Measurements from ENCODE around the gene CYTH2. TPM values are rescaled to one million over a fixed set of nuclear protein-coding genes. Genes with fewer than 3 reads are reported as not detected.
A peak's percentile ranks its signal among the peaks of the same experiment; 100 is the strongest.
"Not testable (repeated sequence)": the region's sequence is repeated elsewhere in the genome, so short reads cannot be mapped to it uniquely, and the experiment has no call there.

Gene CYTH2
- total RNA-seq, 1 donor from 2014 or later: 46.4 TPM

DNA sequence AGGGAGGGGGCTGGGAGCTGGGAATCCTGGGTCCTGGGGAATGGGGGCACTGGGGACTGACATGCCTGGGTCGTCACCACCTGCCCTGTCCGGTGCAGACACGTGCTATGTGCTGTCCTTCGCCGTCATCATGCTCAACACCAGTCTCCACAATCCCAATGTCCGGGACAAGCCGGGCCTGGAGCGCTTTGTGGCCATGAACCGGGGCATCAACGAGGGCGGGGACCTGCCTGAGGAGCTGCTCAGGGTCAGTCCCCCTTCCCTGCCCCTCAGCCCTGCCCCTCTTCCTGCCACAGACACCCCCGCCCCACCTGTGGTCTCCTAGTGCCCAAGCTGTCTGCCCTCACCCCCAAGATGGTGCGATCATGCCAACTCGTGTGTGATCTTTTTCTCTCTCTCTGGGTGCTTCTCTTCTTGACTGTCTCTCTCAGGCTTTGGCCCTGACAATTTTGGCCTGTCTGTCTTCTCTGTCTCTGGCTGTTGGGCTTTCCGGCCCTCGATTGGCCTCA, 5.0 kb downstream of the CYTH2 start:
- DNase-seq (ENCODE audit: low spot score): no peak
- intact Hi-C loops (cut with DNase I): no loop called here

DNA sequence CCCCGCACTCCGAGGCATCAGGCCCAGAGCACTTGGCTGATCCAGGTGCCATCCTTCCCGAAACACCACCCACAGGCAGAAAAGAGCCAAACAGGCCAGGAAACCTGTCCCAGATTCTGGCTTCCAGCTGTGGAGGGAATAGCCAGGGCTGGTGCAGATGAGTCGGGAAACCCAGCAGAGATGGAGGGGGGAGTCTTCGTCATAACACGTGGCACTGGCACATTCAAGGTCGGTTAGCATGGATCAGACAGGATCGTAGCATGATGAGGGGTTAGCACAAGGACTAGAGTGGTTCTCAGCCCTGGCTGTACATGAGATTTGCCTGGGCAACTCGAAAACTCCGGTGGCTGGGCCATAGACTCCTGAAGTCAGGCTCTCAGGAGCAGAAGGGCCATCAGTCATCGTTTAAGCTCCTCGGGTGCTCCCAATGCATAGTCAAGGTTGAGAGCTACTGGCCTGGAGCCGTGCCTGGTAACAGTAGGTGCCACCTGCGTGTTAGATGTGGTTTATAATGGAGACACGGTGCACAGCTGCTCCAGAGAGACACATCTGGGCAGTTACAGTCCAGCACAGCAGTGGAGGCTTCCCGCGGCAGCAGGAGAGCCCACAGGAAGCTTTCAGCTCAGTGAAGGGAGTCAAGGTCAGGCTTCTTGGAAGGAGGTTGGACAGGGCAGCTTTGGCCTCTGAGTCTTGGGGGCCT, 6.3 kb downstream of the CYTH2 start:
- intact Hi-C loops (cut with DNase I): no loop called here
- no peak for DNase-seq (ENCODE audit: low spot score)

- intact Hi-C loops (cut with DNase I): no loop called here
- no peak for DNase-seq (ENCODE audit: low spot score)
Measured at GRCh38 chr19:48476176-48476575, 7.0 kb downstream of the CYTH2 start.

DNA sequence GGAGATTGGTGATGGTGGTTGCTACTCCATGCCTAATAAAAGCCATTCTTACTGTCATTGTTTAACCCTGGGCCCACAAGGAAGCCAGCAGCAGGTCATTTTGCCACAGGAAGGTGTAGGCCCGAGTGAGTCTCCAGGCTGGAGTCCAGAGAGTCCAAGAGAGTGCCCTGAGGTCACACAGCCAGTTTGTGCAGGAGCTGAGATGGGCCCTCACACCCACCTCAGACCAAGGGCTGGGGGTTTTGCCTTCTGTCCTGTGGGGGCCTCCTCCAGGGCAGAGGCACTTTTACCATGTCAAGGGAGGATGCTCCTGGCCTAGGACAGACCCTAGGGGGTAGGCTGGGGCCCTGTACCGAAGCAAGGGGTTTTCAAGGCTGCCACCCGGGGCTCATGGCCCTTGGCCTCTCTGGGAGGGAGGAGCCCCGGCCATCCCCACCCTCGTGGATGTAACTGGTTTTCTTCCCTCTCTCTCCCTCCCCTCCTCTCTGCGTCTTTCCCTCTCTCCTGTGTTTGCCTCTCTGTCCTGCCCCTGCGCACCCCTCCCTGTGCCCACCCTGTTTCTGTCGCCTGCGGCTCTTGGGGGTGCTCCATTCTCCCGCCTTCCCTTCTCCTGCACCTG, 8.0 kb downstream of the CYTH2 start:
- DNase-seq (ENCODE audit: low spot score): no peak
- intact Hi-C loops (cut with DNase I): no loop called here

- no peak for DNase-seq (ENCODE audit: low spot score)
- intact Hi-C loops (cut with DNase I): no loop called here
Measured at GRCh38 chr19:48477698-48478338, 8.6 kb downstream of the CYTH2 start.

- intact Hi-C loops (cut with DNase I): no loop called here
Measured at GRCh38 chr19:48478339-48479256, 9.4 kb downstream of the CYTH2 start.

DNA sequence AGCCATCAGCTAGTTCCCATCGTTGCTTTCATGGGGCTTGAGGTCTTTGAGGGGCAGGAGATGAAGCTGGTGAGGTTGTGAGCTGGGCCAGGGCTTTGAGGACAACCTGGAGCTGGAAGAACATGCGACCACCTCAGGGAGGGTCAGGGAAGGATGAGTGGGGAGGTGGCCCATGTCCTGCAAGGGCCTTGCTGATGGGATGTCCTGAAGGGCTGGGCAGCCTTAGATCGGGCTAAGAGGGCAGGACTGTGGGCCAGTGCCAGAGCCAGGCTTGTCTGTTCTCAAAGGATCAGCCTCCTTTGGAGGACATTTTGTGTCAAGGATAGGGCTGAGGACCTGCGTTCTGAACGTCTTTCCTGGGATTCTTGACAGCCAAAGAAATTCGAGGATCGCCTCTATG, 10.5 kb downstream of the CYTH2 start:
- intact Hi-C loops (cut with DNase I): no loop called here
- DNase-seq (ENCODE audit: low spot score): no peak

More at GRCh38 chr19:48478339-48479256, 9.4 kb downstream of the CYTH2 start:
- DNase-seq (ENCODE audit: low spot score): no peak

- intact Hi-C loops (cut with DNase I): no loop called here
- peak; percentile 80 for DNase-seq (ENCODE audit: low spot score)
Measured at GRCh38 chr19:48480183-48480557, 11.0 kb downstream of the CYTH2 start.

DNA sequence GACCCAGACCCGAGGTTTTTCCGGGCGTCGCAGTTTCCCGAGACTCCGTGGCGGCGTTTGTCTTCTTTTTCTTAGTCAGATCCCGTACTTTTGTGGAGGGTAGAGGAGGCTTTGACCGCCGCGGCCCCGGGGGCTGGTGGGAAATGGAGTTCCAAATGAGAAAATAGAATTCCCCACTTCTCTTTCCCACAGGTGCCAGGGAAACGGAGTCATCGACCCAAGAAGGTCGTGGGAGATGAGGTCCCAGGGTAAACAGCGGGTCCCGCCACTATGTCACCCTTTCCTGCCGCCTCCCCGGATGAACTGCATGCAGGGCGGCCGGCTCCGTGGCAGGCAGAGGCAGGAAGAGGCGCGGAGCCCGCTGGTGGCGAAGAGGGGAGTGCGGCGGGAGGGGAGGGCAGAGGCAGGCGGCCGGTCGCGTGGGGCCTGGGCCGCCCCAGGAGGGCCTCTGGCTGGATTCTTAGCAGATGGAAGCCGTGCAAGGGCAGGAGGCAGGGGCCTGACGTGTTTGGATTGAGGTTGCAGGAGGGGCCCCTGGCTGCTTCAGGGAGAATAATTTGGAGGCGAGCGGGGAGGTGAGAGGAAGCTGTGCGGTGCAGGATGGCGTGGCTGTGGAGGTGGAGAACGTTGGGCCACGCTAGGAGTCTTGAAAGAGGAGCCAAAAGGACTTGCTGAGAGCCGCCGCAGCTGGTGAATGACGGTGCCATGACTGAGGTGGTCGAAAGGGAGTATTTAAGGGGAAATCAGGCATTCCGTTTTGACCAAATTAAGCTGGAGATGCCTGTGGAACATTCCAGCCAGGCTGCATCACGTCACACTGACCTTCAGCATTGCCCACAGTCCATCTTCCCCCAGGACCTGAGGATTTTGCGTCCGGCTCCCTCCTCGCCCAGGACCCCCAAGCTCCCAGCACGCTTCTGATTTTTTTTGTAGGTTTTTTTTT, 11.7 kb downstream of the CYTH2 start:
- intact Hi-C loops (cut with DNase I): no loop called here
- no peak for DNase-seq (ENCODE audit: low spot score)

DNA sequence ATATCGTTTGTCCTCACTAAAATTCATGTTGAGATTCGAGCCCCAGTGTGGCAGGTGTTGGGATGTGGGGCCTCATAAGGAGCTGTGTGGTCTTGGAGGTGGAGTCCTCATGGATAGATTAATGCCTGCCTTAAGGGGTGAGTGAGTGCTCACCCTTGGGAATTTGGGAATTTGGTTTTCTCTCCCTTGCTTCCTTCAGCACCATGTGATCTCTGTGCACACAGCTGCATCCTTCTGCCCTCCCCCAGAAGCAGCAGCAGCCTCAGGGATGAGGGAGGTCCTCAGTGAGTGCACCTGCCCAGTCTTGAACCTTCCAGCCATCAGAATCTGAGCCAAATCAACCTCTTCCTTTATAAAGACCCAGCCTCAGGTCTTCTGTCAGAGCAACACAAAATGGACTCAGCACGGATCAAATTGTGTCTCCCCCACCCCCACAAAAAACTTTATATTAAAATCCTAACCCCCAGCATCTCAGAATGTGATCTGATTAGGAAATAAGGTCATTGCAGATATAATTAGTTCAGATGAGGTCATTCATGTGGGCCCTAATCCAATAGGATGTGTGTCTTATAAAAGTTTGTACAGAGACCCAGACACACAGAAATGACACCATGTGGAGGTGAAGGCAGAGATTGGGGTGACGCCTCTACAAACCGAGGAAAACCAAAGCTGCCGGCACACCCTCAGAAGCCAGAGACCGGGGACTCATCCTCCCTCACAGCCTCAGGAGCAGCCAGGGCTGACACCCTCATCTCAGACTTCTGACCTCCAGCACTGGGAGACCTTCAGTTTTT, 12.9 kb downstream of the CYTH2 start:
- intact Hi-C loops (cut with DNase I): no loop called here

GRCh38 chr19:48483301-48483700, 14.1 kb downstream of the CYTH2 start:
- intact Hi-C loops (cut with DNase I): no loop called here
- DNase-seq (ENCODE audit: low spot score): no peak

More for the DNA sequence above, 12.9 kb downstream of the CYTH2 start:
- DNase-seq (ENCODE audit: low spot score): no peak

- intact Hi-C loops (cut with DNase I): no loop called here
- DNase-seq (ENCODE audit: low spot score): no peak
Measured at GRCh38 chr19:48484247-48484893, 15.2 kb downstream of the CYTH2 start.

DNA sequence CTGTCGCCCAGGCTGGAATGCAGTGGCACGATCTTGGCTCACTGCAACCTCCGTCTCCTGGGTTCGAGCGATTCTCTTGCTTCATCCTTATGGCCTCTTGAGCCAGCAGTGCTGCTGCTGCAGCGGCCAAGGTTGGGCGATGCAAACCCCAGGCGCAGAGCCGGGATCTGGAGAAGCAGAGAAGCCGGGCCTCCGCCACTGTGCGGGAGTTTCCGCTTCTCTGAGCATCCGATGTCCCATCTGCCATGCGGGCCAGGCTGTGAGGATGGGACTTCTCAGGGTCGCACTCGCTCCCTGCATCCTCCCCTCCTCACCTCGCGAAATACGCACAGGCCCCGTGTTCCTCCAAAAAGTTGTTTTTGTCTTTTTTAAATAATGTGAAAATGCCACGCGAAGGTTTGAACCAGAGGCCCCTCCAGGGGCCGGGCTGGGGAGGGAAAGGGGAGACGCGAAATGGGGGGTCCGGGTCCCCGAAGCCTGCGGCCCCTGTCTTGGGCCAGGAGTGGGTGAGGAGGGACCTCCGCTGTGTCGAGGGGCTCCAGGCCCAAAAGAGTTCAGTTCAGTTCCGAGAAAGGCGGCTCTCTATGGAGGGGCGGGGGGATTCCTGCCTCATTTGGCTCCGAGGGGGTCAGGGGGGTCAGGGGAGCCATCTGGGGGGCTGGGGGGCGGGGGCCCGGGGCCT, 15.9 kb downstream of the CYTH2 start:
- DNase-seq (ENCODE audit: low spot score): no peak
- intact Hi-C loops (cut with DNase I): no loop called here

DNA sequence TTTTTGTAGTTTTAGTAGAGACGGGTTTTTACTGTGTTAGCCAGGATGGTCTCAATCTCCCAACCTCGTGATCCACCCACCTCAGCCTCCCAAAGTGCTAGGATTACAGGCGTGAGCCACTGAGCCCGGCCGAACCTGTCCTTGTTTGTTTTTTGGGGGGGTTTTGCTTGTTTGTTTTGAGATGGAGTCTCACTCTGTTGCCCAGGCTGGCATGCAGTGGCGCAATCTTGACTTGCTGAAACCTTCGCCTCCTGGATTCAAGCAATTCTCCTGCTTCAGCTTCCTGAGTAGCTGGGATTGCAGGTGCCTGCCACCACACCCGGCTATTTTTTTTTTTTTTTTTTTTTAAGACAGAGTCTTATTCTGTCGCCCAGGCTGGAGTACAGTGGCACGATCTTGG, 17.5 kb downstream of the CYTH2 start:
- intact Hi-C loops (cut with DNase I); DNase-seq (ENCODE audit: low spot score): not testable (repeated sequence)

DNA sequence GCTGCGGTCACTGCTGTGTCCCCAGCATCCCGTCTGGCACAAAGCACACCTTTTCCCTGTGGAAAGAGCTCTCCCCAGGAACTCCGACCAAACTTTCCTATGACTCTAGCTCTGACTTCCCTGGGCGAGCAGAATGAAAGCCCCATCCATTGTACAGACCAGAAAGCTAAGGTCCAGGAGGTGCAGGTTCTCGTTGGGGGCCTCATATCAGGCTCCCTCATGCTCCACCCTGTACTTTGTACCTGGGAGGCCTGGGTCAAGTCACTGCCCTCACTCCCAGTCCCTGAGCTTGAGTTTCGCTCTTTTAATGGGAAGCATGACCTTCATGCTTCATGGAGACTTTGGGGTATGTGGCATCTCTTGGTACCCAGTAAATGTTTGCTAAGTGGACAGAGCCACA, 18.4 kb downstream of the CYTH2 start:
- DNase-seq (ENCODE audit: low spot score): no peak
- intact Hi-C loops (cut with DNase I): no loop called here

DNA sequence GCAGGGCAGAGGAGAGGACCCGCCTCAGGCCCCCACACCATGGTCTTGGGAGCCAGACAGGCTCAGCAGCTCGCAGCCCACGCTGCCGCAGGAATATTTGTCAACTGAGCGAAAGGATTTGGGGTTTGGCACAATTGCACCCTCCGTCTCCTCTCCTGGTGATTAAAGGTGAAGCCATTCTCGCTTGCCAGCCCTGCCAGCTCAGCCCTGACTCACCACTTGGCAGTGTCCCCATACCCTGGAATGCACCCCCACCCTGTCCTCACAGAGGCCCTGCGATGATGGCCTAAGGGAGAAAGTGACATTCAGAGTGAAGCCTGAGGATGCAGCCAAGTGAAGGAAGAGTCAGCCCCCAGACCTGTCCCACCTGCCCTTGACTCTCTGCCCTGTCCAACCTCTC, 18.8 kb downstream of the CYTH2 start:
- intact Hi-C loops (cut with DNase I): loop anchor here (2.0 kb wide), 1 partner anchor 97 kb away; no protein-coding TSS in a partner anchor
- peak; percentile 85 for DNase-seq (ENCODE audit: low spot score)

- intact Hi-C loops (cut with DNase I): loop anchor here (2.0 kb wide), 1 partner anchor 96 kb away; no protein-coding TSS in a partner anchor
- not testable (repeated sequence) for DNase-seq (ENCODE audit: low spot score)
Measured at GRCh38 chr19:48488478-48488877, 19.3 kb downstream of the CYTH2 start.
